GM18520 (cell line): ENCODE measurements around the gene COMT.

Source experiments
- ATAC-seq: cut with Tn5 transposase; IDR thresholded peaks from one replicate; pipeline ENCODE4 v1.9.1; 2021; ENCODE audit not compliant: unreplicated experiment

The COMT gene

GRCh38 chr22:20009582-20010306 is 68.2 kb downstream of the COMT start:
- ATAC-seq = no peak

GRCh38 chr22:20010307-20011122 is 68.9 kb downstream of the COMT start:
- ATAC-seq = no peak

DNA sequence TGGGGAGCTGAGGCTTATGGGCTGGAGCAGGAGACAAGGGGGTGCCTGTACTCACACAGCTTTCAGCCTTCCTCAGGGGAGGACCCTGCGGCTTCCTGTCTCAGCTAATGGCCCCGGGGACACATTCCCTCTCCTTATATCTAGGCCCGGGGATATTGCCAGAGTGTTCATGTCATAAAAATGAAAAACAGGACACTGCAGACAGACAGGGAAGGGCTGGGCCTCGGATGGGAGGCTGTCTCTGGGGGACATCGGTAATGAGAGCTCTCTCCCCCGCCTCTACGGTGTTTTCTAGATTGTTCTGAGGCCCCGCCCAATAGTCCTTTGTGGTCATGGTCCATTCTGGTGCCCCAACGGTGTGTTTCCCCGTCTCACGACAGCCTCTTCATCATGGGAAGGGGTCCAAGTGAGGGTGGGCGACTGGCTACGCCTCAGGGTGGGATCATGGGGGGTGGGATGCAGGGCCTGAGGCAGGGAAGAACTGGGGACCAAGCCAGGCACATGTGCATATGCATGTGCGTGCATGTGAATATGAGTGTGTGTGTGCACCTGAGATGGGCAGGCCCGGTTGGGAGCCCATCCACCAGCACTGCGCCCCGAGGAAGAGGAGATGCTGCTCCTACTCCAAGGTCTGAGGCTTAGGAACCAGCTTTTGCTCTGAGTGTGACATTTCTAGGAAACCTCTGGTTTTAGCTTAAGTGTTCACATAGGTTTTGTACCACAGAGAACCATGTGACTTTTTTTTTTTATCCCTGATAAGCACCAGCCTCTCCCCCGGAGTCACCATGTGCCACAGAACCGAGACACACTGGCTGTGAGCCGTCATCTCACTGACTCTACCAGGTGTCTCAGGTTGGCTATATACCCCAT is 69.8 kb downstream of the COMT start:
- ATAC-seq = no peak

- no peak for ATAC-seq
These were observed 70.6 kb downstream of the COMT start for GRCh38 chr22:20011993-20012740.

DNA sequence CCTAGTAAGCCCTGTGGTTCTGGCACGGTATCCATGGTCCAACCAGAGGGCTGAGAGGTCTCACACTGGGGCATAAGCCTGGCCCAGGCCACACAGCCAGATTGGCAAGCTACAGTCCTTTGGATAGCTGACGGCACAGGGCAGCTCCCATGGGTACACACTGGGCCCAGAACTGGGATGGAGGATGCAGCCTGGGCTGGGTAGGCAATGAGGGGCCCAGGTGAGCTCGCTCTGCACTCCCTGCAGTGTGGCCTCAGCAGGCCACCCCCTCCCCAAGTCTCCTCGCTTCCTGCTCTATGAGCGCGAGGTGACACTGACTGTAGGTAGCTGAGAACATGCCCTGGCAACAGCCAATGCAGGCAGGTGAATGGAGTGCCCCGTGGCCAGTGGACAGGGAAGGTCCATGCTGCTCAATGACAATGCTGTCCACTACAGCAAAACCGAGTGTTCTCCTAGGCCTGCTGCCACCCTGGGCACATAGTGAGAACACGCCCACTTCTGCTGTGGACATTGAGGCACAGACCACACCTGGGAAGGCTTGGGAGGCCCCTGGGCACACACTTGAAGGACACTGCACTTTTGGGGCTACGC is 71.3 kb downstream of the COMT start:
- ATAC-seq = no peak

GRCh38 chr22:20013382-20013871 is 71.9 kb downstream of the COMT start:
- no peak for ATAC-seq

DNA sequence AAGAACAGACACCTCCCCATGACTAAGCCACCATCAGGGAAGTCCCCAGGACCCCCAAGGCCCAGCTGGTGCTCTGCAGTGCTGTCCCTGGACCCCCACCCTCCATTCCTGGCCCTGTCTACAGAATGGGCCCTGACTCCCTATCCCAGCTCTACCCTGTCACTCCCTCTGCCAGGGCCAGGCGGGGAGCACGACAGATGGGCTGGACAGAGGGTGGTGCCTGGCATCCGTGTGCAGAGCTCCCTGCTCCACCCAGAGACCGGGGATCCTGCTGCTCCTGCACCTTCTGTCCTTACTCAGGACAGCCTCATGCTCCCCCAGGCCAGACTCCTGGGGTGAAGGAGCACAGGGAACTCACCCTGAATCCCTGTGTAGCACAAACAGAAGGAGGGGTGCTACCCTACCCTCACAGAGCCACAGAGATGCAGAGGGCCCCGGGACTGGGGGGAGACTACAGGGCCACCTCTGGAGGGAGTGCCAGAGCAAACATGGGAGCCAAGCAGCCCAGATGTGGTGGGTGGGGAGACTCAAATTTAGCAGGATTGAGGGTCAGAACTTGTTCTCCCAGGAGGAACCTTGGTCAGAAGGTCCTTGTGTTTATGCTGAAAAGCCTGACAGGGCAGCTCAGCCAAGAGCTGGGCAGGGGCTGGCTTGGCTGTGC is 73.1 kb downstream of the COMT start:
- no peak for ATAC-seq

DNA sequence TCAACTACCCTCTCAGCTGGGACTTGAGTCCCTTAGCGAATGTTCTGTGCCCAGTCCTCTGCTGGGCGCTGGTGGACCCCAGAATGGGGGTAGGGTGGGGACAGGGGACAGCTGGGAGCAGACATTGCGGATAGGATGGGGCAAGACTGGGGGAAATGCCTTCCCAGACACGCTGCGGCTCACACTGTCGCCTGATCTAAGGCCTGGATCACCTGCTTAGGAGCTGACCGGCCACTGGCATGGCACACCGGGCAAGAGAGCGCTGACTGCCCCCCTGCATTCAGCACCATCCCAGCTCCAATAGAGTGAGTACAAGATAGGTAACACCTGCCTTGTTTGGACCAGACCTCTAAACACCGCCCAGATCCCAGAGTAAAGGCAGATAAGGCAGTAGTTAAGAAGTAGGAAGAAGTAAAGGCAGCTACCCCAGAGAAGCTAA is 73.6 kb downstream of the COMT start:
- ATAC-seq = no peak

GRCh38 chr22:20015971-20016733 is 74.6 kb downstream of the COMT start:
- no peak for ATAC-seq

DNA sequence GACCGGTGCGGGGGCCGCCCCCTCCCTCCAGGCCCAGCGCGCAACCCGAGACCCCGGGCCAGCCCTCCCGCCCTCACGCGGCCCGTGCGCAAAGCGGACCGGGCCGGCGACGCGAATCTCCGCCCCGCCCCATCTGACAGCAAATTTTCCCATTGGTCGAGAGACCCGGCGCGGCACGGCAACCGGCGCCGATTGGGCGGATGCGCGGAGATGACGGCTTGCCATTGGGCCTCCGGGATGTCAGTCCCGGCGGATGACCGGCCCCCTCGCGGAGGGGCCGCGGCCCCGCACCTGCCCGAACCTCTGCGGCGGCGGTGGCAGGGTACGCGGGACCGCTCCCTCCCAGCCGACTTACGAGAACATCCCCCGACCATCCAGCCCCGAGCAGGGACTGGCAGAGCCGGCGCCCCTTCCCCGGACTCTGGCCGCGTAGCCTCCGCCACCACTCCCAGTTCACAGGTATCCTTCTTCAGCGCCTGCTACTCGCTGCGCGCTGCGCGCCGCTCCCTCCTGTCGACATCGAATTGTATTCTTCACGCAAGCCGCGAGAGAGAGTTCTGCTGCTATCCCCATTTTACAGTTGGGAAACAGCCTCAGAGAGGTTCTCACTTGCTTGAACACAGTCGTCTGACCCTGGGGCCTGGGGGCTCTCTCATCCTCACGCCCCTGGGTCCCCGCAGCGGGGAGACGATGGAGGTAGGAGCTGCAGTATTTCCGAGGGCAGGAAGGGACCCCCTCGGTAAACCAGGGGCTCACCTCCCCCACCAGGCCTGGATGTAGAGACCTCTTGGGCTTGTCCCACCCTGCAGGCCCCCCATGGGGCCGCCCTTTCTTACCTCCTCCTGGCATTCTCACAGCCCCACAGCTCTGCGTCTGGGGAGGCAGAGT is 75.4 kb downstream of the COMT start, which contains the start of gene ARVCF:
Gene ARVCF (minus strand): TSS at position 90 of the 888 bp plus-strand sequence. CDS start 26,029 bp downstream, outside the sequence.
- ATAC-seq = peak; percentile 48

DNA sequence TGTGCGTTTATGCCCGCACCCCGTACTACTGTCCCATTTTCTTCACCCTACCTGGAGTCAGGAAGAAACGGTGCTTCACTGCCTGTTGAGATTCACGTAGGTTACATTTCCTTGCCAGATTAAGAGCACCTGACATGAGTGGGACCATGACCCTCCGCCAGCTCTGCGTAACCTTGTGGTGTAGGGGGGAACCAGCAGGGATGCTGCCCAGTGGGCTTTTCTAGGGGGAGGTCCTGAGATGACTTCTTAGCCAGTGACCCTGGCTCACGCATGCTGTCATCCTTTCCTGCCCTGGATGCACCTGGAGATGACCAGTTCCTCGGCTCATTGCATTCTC is 76.0 kb downstream of the COMT start:
- no peak for ATAC-seq

GRCh38 chr22:20018001-20018400 is 76.4 kb downstream of the COMT start:
- ATAC-seq = no peak
